ENCODE measurements around the gene PAX8.
A peak's percentile ranks its signal among the peaks of the same experiment; 100 is the strongest.
"Not testable (repeated sequence)": the region's sequence is repeated elsewhere in the genome, so short reads cannot be mapped to it uniquely, and the experiment has no call there.

PAX8 gene

DNA sequence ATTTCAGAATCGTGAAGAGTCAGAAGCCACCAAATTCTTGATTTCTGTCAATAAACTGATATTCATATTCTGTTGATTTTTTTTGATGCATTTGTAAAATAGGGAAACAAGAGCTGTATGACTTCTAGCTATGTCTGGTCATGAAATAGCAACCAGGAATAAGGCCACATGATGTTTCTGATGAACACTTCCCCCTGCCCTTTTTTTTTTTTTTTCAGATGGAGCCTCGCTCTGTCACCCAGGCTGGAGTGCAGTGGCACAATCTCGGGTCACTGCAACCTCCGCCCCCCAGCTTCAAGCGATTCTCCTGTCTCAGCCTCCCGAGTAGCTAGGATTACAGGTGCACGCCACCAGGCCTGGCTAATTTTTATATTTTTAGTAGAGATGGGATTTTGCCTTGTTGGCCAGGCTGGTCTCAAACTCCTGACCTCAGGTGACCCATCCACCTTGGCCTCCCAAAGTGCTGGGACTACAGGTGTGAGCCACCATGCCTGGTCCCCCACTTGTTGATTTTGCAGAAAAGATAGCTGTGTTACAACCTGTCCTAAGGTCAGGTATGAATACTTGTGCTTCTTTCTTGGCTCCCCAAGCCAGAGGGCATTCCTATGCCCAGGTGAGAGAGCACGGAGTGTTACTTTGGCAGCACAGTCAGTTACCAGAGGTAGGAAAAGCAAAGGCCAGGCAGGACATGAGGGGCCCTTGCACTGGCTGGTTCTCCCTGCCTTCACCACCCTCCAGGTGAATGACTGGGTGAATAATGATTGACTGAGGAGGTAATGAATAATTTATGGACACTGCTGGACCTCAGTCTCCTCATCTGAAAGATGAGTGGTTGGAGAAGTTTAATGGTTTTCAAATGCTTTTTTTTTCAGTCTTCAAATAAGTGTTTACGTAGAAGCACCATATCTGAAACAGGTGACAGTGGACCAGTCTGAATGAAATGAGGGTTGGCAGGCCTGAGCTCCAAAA is 39.6 kb downstream of the PAX8 start:
- no peak for DNase-seq

DNA sequence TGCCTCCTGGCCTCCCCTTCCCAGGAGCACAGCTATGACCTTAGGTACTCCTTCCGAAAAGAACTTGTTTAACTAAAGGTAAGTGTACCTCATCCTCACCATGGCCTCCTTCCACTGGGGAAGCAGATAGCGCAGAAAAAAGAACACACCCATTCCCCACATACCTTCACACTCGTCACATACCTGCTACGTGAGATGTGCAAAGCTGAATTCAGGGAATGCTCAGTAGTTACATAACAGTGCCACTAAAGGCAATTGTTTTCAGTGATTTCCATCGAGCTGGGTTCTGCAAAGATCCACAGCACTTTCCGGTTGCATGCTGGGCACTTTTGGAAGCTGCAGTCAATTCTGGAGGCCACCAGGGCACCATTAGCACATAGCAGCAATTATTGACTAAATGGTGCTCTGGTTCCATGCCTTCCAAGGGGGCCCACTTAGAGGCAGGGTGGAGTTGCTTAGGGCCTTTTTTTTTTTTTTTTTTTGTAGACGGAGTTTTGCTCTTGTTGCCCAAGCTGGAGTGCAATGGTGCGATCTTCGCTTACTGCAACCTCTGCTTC is 41.0 kb downstream of the PAX8 start:
- no peak for DNase-seq

DNA sequence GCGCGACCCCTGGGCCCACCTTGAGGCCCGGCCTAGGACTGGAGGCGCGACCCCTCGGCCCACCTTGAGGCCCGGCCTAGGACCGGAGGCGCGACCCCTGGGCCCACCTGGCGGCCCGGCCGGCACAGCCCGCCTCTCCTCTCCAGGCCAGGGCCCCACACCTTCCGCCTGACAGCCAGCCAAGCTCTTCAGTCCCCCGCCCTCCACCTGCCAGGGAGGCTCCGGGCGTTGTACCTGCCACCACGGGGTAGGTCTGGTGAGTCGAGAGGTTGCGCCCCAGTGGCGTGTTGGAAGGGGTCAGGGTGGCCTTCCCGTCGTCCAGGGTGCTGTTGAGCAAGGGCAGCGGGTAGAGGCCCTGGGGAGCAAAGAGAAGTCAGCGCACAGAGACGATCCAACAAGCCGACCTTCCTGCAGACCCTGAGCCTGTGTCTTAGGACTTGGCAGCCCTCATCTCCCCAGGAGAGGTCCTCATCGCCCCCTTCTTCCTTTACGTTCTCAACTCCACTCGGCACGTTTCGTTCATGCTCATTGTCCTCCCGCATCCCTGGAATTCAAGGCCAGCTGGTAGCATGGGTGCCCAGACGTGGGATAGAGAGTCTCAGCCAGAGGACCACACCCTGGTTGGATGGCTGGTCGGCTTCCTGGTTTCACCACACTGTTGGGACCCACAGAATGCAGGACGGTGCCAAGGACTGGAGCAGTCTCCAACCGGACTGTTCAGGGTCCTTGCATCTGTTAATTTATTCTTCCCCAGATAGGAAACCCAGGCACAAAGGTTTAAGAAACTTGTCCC is 42.2 kb downstream of the PAX8 start:
- DNase-seq = no peak

DNA sequence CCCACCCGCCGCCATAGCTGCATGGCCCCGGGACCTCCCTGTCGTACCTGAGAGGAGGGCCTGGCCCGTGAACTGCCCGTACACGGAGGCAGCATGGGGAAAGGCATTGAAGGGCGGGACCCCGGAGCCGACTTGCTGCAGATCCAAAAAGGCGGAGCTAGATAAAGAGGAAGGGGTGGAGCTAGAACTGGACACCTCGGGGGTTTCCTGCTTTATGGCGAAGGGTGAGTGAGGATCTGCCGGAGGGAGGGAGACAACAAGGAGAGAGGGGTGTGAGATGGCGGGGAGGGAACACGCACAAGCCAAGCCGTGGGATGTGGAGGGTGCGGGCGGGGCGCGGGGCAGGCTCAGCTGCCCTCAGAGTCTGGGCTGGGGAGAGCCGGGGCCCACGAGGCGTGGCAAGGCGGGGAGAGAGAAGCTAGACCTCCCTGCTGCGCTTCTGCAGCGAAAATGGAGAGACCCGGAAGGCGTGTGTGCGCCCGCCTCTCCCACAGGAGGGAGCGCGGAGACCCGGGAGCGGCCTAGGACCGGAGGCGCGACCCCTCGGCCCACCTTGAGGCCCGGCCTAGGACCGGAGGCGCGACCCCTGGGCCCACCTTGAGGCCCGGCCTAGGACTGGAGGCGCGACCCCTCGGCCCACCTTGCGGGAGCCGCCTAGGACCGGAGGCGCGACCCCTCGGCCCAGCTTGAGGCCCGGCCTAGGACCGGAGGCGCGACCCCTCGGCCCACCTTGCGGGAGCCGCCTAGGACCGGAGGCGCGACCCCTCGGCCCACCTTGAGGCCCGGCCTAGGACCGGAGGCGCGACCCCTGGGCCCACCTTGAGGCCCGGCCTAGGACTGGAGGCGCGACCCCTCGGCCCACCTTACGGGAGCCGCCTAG is 43.1 kb downstream of the PAX8 start:
- not testable (repeated sequence) for DNase-seq

DNA sequence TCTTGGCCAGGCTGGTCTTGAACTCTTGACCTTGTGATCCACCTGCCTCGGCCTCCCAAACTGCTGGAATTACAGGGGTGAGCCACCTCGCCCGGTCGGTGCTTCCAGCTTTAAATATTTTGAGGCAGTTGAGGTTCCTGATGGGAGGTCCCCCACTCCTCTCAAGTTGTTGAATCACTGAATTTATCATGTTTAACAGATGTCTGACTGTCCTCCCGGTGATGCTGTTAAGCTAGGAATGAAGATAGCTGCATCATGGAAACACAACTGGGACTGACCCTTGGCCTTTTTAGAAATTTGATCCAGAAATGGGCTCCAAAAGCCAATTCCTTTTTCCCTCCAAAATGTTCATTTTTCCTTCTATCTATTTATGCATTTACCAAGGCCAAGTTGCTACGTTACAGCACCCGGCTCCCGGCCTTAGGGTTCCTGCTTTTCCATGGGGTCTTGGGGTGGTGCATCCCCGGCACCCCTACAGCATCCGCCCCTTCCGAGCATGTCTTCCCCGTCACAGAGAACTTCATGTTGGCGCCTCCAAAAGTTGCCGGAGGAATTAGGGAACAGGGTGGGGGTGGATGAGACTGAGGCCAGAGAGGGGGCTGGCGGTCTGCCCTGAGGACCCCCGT is 43.9 kb downstream of the PAX8 start:
- no peak for DNase-seq

DNA sequence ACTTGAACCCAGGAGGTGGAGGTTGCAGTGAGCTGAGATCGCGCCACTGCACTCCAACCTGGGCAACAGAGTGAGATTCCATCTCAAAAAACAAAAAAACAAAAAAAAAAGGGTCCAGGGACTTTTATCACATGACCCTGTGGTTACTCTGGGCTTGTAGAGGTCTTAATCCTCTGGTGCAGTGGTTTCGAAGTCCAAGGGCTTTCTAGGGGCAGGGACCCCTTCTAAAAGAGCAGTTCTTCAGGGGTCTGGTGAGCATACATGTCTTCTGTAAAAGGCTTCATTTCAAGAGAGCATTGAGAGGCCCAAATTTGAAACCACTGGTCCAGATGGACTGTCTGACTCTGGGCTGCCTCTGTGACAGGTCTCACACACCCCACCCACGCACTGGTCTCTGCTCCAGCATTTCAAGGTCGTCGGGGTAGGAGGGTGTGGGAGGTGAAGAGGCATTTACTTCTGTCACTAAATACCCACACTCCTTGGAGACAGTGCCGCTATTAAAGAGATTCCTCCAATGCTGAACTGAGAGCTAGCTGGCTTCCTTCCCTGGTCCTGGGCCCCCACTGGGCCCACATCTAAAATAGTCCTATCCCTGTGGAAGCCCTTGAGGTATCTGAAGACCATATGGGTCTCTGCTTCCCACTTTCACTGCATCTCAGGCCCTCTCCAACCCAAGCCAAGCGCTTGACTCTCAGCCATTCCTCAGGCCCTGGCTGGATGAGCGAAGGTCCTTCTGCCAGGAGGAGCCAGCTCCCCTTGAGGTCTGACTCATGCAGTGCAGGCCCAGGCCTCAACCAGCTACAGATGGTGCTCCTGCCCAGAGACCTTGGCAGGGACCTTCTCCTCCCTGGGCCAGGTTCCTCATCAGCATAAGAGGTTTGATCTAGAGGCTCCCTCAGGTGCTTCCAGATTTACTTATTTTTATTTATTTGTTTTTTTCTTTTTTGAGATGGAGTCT is 44.8 kb downstream of the PAX8 start:
- DNase-seq = peak; percentile 32

DNA sequence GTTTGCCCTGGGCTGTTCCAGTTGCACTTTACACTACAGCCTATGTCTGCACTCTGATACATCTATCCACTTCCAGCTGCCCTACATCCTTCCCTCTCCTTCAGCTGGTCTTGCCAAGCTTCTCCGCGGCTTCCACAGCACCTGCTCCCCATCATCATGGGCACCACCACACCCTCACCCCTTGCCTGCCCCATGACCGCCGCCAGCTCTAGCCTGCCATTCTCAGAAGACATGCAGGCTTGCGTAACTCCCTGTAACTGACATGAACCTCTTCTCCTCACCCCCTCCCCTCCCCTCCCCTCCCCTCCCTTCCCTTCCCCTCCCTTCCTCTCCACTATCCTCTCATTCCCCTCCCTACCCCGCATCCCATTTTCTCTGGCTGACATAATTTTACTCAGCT is 46.0 kb downstream of the PAX8 start:
- no peak for DNase-seq

DNA sequence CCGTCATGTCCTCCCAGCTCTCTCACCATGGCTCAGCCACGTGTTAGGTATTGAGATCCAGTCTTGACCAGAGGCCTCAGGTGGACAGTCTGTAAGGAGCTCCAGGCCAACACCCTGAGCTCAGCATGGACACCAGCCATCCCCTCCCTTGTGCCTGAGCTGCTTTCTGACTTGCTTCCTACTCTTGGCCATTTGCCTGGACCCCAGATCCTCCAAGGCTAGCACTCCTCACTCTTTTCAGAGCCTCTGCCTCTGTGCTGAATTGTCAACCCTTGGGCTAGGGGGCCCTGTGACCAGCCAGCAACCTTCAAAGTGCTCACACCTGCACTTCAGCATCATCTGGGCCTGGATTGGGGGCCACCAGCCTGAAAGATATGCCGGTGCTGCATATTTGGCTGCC is 46.6 kb downstream of the PAX8 start:
- no peak for DNase-seq

DNA sequence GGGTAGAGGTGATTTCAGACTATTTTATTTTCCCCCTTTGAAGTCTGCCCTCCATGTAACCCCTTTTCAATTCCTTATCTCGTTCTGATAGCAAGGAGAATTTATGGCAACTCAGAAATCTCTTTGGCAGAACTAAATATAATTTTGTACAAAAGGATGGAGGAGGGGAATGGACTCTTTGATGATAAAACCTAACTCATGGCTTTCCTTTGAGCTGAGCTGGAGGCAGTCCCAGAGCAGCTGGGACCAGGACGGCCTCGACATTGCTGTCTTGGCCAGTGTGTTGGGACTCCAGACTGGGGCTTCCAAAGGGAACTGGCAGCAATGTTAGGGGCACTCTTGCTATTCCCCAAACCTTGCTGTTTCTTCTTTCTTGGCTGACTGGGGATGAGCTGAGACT is 47.7 kb downstream of the PAX8 start:
- no peak for DNase-seq

DNA sequence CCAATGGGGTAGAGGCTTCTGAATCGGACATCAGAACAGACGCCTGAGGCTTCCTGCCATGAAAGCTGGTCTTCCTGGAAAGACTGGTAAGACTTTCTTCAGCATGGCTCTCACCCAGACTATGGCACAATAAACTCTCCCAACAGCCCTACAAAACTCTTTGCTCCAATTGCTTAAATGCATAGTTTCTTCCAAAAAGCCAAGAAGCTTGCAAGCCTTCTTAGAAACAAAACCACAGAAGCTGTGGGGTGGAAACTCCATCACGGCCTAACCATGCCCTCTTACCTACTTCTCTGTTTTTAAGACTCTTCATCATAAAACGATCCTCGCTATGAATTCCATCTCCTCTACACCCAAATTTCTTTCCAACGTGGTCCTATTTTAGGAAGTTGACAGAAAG is 48.2 kb downstream of the PAX8 start:
- no peak for DNase-seq

DNA sequence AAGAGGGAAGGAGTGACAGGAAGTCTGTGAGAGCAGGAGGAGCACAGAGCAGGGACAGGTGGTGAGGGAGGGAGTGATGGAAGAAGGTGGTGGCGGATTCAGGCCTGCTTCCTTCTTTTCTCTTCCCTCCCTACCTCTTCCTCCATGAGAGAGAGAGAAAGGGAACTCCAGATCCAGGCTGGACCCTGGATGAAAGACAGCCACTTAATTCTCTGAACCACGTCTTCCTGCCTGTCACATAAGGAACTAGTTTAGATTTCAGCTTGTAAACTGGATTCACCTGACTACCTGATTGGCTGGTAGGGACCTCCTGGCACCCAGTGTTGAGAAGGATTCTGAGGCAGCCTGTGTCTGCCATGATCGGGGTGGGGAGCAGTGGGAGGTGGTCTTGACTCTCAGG is 48.9 kb downstream of the PAX8 start:
- no peak for DNase-seq

DNA sequence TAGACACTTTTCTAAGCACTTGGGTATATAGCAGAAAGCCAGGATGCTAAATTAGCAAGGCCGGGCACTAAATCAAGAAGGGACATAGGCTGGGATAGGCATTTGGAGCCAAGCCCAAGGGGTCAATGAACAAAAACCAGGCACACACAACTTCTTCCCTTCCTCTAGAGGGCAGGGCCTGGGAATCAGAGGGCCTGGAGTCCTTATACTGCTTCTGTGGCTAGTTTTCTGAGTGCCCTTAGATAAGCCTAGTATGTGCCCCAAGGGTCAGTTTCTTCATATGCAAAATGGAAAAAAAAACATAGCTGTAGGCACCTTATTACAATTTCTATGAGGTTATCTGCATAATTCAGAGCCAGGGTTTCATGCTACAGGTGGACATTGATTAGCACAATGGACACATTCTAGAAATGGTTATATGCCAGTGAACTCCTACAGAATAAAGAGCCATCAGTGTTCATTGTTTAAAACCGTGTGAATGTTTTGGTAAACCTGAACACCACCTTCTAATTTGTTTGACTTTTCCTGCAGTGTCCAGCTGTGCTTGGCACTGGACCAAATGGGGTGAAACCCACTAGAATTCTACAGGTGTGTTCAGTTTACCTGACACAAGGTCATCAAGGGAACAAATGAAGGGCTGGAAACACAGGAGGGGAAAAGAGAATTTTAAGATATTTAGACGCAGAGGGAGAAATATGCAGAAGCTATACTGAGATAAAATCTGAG is 49.6 kb downstream of the PAX8 start:
- DNase-seq = no peak

DNA sequence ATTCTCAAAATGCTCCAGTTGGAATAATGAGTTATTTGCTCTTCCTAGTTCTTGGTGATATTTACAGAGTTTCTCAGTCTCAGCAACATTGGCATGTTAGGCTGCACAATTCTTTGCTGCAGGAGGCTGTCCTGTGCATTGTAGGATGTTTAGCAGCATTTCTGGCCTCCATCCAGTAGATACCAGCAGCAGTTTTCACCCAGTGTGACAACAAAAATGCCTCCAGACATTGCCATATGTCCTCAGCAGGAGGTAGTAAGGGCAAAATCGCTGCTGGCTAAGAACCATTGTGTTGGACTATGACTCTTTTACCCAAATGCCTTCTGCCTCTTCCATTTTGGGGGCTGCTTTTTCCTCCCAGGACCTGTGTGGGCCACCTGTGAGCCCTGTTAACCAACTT is 50.4 kb downstream of the PAX8 start:
- no peak for DNase-seq

DNA sequence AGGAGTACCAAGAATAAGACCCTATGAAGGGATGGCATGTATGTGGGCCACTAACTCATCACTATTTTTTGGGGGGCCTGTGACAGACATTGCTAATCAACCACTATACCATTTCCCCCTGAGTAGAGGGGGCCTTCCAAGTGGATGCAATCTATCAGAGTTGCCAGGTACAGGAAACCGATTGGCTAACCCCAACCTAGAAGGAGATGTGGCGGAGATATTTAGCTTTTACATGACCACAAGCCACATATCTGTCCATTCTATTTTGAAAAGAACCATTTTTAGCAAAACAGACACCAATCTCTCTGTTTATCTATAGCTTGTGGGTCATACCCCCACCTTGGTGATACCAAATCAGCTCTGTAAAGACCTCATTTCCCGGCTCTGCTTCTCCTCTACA is 51.0 kb downstream of the PAX8 start:
- DNase-seq = no peak

DNA sequence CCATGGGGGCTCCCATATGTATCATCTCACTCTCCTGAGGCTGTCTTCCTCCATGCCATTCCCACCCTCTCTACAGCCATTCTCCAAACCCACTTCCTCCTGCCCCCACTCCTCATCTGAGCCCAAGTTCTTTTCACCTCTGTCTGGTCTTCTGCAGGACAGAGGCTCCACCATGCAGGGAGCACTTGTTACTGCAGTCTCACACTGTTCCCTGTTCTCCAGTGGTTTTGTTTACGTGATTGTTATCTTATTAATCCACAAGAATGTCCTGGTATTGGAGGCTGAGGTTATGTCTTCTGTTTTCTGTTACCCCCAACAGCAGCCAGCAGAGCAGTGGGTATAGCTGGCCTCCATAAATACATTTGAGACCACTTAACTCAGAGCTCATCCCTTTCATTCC is 51.4 kb downstream of the PAX8 start:
- no peak for DNase-seq

DNA sequence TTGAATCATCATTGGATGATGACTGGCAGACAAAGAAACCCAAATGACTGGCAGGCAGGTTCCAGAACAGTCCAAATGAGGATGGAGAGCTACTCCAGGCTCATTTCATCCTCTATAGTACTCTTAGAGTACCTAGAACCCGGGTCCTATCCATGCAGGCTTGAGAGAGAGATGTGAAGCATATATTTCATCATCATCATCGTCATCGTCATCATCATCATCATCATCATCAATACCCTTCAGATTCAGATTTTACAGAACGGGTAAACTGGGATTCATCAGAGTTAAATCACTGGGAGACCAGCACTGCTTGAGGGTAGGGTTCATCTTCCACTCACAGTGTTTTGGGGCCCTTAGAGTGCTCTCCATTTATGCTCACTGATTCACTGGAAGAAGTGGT is 52.3 kb downstream of the PAX8 start:
- DNase-seq = no peak

DNA sequence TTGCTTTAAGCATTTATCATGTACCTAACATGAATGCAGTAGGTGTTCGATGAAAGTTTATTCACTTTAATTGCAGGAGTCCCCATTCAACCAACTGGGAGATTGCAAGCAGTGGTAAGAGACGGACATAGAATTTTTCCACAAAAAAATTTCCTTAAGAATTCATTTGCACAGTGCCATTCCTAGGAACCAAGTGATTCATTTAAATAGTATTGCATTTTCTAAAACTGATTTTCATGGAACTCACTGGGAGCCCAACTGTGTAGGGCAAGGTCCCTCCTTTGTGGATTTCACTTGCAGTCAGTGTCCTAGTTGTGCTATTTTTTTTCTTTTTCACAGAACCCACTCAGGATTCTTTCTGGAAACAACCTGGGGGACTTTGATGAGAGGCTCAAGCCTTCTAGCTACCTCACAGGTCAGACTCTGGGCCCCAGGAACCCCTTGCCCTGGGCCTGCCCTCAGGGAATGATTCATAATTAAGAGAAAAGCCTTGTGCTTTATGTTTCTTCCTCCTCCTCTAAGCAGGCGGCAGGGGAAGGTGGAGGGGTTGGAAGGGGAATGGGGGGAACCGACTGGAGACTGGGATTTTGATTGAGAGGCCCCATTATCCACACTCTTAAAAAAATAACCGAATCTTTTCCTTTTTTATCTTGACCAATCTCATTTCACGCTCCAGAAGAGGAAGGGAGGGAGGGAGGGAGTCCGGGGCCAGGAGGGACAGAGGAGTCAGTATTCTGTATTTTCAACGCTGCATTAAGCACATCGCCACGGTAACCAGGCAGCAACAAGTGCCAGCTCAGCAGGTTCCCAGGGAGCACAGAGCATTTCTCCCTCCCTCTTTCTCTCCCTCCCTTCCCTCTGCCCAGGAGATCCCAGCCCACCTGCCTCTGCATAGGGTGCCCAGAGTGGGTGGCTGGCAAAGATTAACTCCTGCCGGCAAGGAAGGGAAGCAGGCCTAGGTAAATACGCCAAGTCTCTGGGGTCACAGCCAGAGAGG is 53.2 kb downstream of the PAX8 start:
- peak; percentile 63 for DNase-seq

DNA sequence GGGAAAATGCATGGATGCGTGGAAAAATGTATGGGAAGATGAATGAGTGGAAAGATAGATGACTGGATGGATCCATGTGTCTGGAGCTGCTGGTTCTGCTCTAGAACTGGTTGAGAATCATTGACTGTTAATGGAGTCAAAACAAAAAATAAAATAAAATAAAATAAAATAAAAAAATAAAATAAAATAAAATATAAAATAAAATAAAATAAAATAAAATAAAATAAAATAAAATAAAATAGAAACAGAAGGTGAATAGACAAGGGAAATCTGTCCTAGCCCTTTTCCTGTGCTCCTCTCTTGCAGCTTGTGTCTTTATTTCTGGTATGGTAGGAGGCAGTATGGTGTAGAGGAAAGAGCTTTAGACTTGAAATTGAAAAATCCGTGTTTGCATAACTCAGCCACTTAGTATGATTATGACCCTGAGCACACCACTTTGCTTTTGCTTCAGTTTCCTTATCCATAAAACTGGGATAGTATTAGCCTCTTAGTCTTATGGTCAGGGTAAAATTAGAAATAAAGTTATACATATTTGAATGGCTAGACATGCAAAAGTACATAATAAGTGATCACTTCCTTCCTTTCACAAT is 54.0 kb downstream of the PAX8 start:
- no peak for DNase-seq
